ENCODE results near the gene ZCCHC17.
A peak's percentile ranks its signal among the peaks of the same experiment; 100 is the strongest.

ZCCHC17 gene

GRCh38 chr1:31396633-31397351, 100.0 kb downstream of the ZCCHC17 start:
- DNase-seq: no peak

DNA sequence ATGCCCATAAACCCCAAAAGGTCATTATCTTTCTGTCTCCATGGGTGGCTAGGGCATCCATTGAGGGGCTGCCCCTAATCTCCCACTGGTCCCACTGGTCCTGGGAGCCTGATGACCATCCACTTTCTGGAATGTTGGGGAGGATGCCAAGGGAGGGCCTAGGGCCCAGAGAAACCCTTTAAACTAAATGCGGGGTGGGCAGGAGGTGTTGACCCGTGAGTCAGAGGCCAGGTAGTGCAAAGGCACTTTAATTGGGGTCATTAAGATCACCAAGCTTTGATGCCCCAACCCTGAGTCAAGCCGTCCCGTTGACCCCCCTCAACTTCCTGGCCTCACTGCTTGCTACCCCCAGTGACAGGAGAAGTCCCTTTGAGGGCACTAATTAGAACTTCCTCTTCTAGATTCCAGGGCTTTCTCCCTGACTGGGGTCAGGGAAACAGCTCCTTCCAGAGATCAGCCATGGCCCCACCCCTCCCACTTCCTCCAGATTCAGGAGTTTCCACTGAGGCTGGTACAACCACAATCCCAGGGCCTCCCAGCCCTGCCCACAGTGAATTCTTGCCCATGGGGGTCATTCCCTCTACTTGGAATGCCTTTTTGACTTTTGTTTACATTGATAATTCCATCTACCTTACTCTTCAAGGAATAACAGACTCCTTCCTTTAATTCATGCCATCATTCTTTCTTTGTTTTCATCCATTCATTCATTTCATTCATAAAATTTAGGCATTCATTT, 100.7 kb downstream of the ZCCHC17 start:
- DNase-seq: no peak

- no peak for DNase-seq
Observed at GRCh38 chr1:31398246-31398645, 101.4 kb downstream of the ZCCHC17 start.

DNA sequence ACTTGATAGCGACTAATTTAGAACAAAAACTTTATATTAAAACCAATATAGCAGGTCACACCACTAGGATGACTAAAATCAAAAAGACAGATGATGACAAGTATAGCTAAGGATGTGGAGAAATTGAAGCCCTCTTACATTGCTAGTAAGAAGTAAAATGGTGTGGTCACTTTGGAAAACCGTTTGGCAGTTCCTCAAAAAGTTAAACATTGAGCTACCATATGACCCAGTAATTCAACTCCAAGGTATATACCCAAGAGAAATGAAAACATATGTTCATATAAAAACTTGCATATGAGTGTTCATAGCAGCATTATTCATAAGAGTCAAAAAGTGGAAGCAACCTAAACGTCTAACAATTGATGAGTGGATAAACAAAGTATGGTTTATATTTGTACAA, 103.1 kb downstream of the ZCCHC17 start:
- DNase-seq: no peak

GRCh38 chr1:31400393-31400792, 103.6 kb downstream of the ZCCHC17 start:
- no peak for DNase-seq

DNA sequence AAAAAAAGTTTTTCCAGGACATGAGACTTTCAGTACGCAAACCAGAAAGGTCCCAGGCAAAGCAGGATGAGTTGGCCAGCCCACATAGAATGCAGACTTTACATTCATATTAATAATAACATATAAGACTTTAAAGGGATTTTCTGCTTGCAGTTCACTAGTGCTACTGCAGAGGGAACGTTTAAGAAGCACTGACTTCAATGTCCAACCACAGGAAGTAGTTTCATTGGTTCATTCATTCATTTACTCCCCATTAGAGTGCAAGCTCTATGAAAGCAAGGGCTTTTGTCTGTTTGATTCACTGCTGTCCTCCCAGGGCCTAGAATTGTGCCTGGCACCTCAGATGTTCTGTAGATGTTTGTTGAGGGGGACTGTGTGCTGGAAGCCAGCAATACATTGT, 104.4 kb downstream of the ZCCHC17 start:
- DNase-seq: no peak

GRCh38 chr1:31405578-31406245, 108.9 kb downstream of the ZCCHC17 start:
- no peak for DNase-seq

- DNase-seq: no peak
Observed at GRCh38 chr1:31407029-31407626, 110.3 kb downstream of the ZCCHC17 start.

- DNase-seq: no peak
Observed at GRCh38 chr1:31408788-31409318, 112.0 kb downstream of the ZCCHC17 start.

DNA sequence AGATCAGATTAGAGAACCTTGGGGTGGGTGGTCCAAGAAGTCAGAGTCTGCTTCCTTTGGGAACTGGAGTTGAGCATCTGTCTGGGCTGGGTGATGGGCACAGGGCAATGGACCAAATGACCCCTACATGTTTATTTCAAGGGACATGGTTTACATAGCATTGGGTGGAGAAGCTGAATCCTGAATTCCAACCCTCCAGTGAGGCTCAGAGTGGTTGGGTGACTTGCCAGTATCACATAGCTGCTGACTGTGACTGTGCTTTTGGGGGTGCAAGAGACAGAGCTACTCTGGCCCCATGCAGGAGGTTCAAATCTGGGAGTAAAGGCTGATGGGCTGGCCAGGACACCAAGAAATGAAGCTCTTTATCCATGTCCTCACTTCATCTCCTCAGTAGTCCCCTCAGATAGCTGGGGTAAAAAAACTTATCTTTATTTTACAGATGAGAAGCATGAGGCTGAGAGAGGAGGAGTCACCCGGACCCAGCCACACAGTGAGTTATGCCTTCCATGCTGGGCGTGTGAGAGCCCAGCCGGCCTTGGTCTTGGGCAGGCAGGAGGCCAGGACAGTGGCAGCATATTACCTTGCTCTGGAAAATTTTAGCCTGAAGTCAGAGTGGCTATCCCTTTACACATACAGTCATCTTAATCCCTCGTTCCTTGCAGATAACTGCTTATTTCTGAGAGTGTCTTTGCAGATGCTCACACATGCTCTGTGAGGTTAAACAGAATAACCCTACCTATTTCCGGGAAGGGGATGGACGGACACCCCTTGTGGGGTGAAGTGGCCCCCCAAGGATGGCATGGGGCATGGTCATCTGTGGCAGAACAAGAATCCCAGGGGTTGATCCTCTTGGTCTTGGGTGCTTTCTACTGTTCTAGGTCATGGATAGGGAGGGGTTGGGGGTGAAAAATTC, 113.4 kb downstream of the ZCCHC17 start:
- DNase-seq: no peak

GRCh38 chr1:31410871-31411270, 114.0 kb downstream of the ZCCHC17 start:
- no peak for DNase-seq

GRCh38 chr1:31412205-31412604, 115.4 kb downstream of the ZCCHC17 start:
- DNase-seq: peak; percentile 44 to 71

- DNase-seq: peak in 1 of 2 experiments; percentile 18
Observed at GRCh38 chr1:31412732-31413404, 116.0 kb downstream of the ZCCHC17 start, which contains the start of gene SERINC2. SERINC2 (plus strand) TSS chr1:31413213; CDS start chr1:31413266, 53 bp downstream.

DNA sequence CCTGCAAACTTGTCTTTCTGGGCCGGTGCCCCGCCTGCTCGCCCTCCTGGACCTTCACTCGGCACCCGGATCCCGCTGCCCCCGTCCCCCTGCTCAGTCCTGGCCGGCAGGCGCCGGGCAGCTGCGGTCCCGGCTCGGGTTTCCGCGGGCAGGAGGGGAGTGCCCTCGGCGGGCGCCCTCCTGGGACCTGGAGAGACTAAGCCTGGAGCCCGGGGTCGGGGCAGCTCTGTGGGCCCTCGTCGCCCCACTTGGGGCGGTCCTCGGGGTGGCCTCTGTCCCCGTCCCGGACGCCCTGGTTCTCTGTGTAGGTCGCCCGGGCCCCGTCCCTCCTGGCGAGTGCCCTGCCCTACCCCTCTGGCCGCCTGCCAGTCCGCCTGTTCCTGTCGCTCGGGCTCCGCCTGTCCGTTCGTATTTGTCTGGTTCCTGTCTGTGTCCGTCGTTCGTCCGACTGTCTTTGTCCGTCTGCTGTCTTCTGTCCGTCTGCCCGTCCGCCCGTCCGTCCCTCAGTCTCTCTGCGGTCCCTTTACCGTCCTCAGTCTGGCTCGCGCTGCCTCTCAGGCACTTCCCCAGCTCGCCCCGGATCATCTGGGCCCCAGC, 116.7 kb downstream of the ZCCHC17 start:
- peak in 1 of 2 experiments; percentile 31 for DNase-seq
